Parathyroid adenoma (tissue), 2 donors: Measurements from ENCODE around the gene TP53I11.
A peak's percentile ranks its signal among the peaks of the same experiment; 100 is the strongest.

ENCODE experiments used
- H2AFZ ChIP-seq: fragments of 300-600 bp; sonication (generic); one replicate; pipeline ENCODE4 v1.7.0; 2017; ENCODE audit warnings: antibody characterized with exemption, mild to moderate bottlenecking
- H3K27ac ChIP-seq: fragments of 300-600 bp; sonication (generic); one replicate; pipeline ENCODE4 v1.7.0; 2017
- H3K27me3 ChIP-seq: fragments of 300-600 bp; sonication (generic); one replicate; pipeline ENCODE4 v1.7.0; 2017; ENCODE audit warnings: low read length; ENCODE audit not compliant: control insufficient read depth, insufficient read depth
- H3K36me3 ChIP-seq: fragments of 300-600 bp; sonication (generic); one replicate; pipeline ENCODE4 v1.7.0; 2017; ENCODE audit warnings: low read length; ENCODE audit not compliant: control insufficient read depth, insufficient read depth
- H3K4me1 ChIP-seq: fragments of 300-600 bp; sonication (generic); one replicate; pipeline ENCODE4 v1.7.0; 2017; ENCODE audit warnings: control low read depth
- H3K4me2 ChIP-seq: fragments of 300-600 bp; sonication (generic); one replicate; pipeline ENCODE4 v1.7.0; 2017; ENCODE audit warnings: low read length
- H3K4me3 ChIP-seq: fragments of 300-600 bp; sonication (generic); one replicate; pipeline ENCODE4 v1.7.0; 2017; ENCODE audit warnings: low read depth, low read length
- H3K79me2 ChIP-seq: fragments of 300-600 bp; sonication (generic); one replicate; pipeline ENCODE4 v1.7.0; 2017; ENCODE audit warnings: control low read depth
- H3K9ac ChIP-seq: fragments of 300-600 bp; sonication (generic); one replicate; pipeline ENCODE4 v1.7.0; 2017; ENCODE audit warnings: mild to moderate bottlenecking
- H3K9me3 ChIP-seq: fragments of 300-600 bp; sonication (generic); one replicate; pipeline ENCODE4 v1.7.0; 2017; ENCODE audit warnings: low read length; ENCODE audit not compliant: control insufficient read depth
- TF ChIP-seq, protein P1 (sequence below): fragments of 300-600 bp; sonication (generic); IDR thresholded peaks from one replicate; pipeline ENCODE4 v1.7.0; 2017; ENCODE audit warnings: antibody characterized with exemption, mild to moderate bottlenecking
- donor health status: primary hyperparathyroidism.

TP53I11 gene

DNA sequence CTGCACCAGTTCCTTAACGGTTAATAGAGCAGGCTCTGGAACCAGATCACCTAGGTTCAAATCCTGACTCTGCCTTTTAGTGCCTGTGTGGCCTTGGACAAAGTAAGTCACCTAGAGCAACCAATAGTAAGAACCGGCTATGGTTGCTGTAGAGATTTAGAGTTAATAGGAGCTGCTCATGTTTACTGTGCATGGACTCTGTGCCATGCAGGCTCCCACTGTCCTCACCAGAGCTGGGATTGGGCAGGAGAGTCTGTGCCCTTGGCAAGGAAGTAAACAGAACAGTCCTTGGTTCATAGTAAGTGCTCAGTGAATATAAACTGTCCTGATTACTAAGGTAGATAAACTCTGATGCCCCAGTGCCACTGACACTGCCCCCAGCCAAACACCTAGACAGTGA is 1.4 kb upstream of the TP53I11 start:
- Histone ChIP-seq H3K4me1 (no peaks in the 10 kb centered on the region), H3K79me2 (no peaks in the 10 kb centered on the region), H3K4me3 (no peak overlapping the region), H3K9ac (no peak overlapping the region), H2AFZ (no peak overlapping the region), H3K27ac (no peak overlapping the region), H3K36me3 (no peaks in the 10 kb centered on the region), H3K9me3 (no peaks in the 10 kb centered on the region), H3K4me2 (no peak overlapping the region), H3K27me3 (no peaks in the 10 kb centered on the region)
- TF ChIP-seq, protein P1, sequence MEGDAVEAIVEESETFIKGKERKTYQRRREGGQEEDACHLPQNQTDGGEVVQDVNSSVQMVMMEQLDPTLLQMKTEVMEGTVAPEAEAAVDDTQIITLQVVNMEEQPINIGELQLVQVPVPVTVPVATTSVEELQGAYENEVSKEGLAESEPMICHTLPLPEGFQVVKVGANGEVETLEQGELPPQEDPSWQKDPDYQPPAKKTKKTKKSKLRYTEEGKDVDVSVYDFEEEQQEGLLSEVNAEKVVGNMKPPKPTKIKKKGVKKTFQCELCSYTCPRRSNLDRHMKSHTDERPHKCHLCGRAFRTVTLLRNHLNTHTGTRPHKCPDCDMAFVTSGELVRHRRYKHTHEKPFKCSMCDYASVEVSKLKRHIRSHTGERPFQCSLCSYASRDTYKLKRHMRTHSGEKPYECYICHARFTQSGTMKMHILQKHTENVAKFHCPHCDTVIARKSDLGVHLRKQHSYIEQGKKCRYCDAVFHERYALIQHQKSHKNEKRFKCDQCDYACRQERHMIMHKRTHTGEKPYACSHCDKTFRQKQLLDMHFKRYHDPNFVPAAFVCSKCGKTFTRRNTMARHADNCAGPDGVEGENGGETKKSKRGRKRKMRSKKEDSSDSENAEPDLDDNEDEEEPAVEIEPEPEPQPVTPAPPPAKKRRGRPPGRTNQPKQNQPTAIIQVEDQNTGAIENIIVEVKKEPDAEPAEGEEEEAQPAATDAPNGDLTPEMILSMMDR, result no peak

GRCh38 chr11:44950031-44950624 is 555 bp downstream of the TP53I11 start:
- Histone ChIP-seq H3K36me3 (no peaks in the 10 kb centered on the region), H3K27ac (peak overlapping the region; percentile 29), H3K9me3 (no peaks in the 10 kb centered on the region), H3K4me2 (peak overlapping the region; percentile 87), H2AFZ (peak overlapping the region; percentile 77), H3K79me2 (no peaks in the 10 kb centered on the region), H3K9ac (no peak overlapping the region), H3K27me3 (no peaks in the 10 kb centered on the region), H3K4me1 (no peaks in the 10 kb centered on the region), H3K4me3 (peak overlapping the region; percentile 55)
- TF ChIP-seq, protein P1, result no peak

- H3K4me2 ChIP-seq, result peak overlapping the region; percentile 87
- H3K36me3 ChIP-seq, result no peaks in the 10 kb centered on the region
- no peaks in the 10 kb centered on the region for H3K4me1 ChIP-seq
- H3K9me3 ChIP-seq, result no peaks in the 10 kb centered on the region
- H3K27me3 ChIP-seq, result no peaks in the 10 kb centered on the region
- peak overlapping the region; percentile 29 for H3K27ac ChIP-seq
- TF ChIP-seq, protein P1, result peak; percentile 13
- H3K9ac ChIP-seq, result no peak overlapping the region
- H2AFZ ChIP-seq, result peak overlapping the region; percentile 77
- no peaks in the 10 kb centered on the region for H3K79me2 ChIP-seq
- peak overlapping the region; percentile 55 for H3K4me3 ChIP-seq
These were observed 1.3 kb downstream of the TP53I11 start for GRCh38 chr11:44949160-44950030.

DNA sequence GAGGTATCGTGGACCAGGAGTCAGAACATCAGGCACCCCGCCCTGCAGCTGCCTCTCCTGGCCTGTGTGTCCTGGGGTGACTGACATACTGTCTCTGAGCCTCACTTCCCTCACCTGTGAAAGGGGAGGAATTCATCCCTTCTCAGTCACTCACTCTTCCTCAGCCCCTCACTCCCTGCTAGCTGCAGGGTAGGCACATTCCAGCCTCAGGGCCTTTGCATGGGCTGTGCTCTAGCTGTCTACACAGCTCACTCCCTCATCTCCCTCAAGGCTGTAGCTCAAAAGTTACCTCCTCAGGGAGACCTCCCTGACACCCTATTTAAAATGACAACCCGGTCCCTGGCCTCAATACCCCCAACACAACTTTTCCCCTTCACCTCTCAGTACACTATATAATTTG is 2.5 kb downstream of the TP53I11 start:
- TF ChIP-seq, protein P1, result no peak
- H3K27me3 ChIP-seq, result no peaks in the 10 kb centered on the region
- H3K4me3 ChIP-seq, result no peak overlapping the region
- no peaks in the 10 kb centered on the region for H3K36me3 ChIP-seq
- no peaks in the 10 kb centered on the region for H3K79me2 ChIP-seq
- no peak overlapping the region for H3K4me2 ChIP-seq
- H3K9ac ChIP-seq, result no peak overlapping the region
- H3K27ac ChIP-seq, result no peak overlapping the region
- no peak overlapping the region for H2AFZ ChIP-seq
- H3K4me1 ChIP-seq, result no peaks in the 10 kb centered on the region
- H3K9me3 ChIP-seq, result no peaks in the 10 kb centered on the region
